Panc1 (cell line): ENCODE data around the gene PRKG1.
"Not testable (repeated sequence)": the region's sequence is repeated elsewhere in the genome, so short reads cannot be mapped to it uniquely, and the experiment has no call there.

ENCODE experiments used
- CTCF ChIP-seq: fragments of 450-650 bp; IDR thresholded peaks from 2 replicates; pipeline ENCODE4 v1.5.1; 2017; ENCODE audit warnings: mild to moderate bottlenecking
- POLR2AphosphoS5 ChIP-seq: IDR thresholded peaks from 2 replicates; pipeline ENCODE4 v1.6.1; 2012; ENCODE audit warnings: mild to moderate bottlenecking, low read depth, low read length, moderate library complexity
- REST ChIP-seq, 2 experiments: IDR thresholded peaks; 2 replicates each; pipeline ENCODE4 v1.6.1; 2011 to 2012; ENCODE audit warnings: low read depth in 2 of 2, control low read depth in 1 of 2, low read length in 1 of 2, mild to moderate bottlenecking in 1 of 2, moderate library complexity in 1 of 2; ENCODE audit not compliant: insufficient read depth in 1 of 2
- SIN3A ChIP-seq: IDR thresholded peaks from 2 replicates; pipeline ENCODE4 v1.6.1; 2012; ENCODE audit warnings: low read depth, mild to moderate bottlenecking, low read length, moderate library complexity, borderline replicate concordance; ENCODE audit not compliant: insufficient read depth
- TCF7L2 ChIP-seq: IDR thresholded peaks from 2 replicates; pipeline ENCODE4 v1.6.1; 2011; ENCODE audit warnings: mild to moderate bottlenecking, low read depth, low read length, inconsistent platforms

GRCh38 chr10:51276097-51276496 is 201.8 kb downstream of the PRKG1 start:
- TF ChIP-seq CTCF; SIN3A; POLR2AphosphoS5; REST (IDR thresholded peaks at IDR 0.05; ENCODE audit: insufficient read depth in 1 of 2, low read depth in 2 of 2, low read length in 1 of 2); TCF7L2: not testable (repeated sequence)
